Mesendoderm (in vitro differentiated cells): ENCODE measurements around the gene TLK1.

Experiments used
- DNase-seq: peaks from one replicate; pipeline ENCODE4 v3.0.0; 2013
- H2AK5ac ChIP-seq: 2 replicates; pipeline ENCODE4 v1.6.1; 2013; ENCODE audit warnings: low read length, inconsistent platforms
- H2BK120ac ChIP-seq: 2 replicates; pipeline ENCODE4 v1.6.1; 2013; ENCODE audit warnings: low read depth, mild to moderate bottlenecking, low read length, moderate library complexity, mixed read lengths
- H2BK15ac ChIP-seq: replicated peaks from 2 replicates; pipeline ENCODE4 v1.6.1; 2013; ENCODE audit warnings: low read depth, mild to moderate bottlenecking, moderate library complexity
- H2BK5ac ChIP-seq: 2 replicates; pipeline ENCODE4 v1.6.1; 2013; ENCODE audit warnings: low read length, inconsistent platforms
- H3K18ac ChIP-seq: 2 replicates; pipeline ENCODE4 v1.6.1; 2013; ENCODE audit warnings: mild to moderate bottlenecking, low read length, mixed read lengths
- H3K23ac ChIP-seq: one replicate; pipeline ENCODE4 v1.6.1; 2013; ENCODE audit warnings: low read length
- H3K27ac ChIP-seq: 2 replicates; pipeline ENCODE4 v1.5.1; 2013; ENCODE audit warnings: low read depth, mild to moderate bottlenecking, inconsistent platforms, low read length, moderate library complexity
- H3K27me3 ChIP-seq: 2 replicates; pipeline ENCODE4 v1.6.1; 2013; ENCODE audit warnings: low read length, control low read depth, mild to moderate bottlenecking, inconsistent platforms; ENCODE audit not compliant: insufficient read depth, poor library complexity
- H3K36me3 ChIP-seq: 2 replicates; pipeline ENCODE4 v1.6.1; 2013; ENCODE audit warnings: low read length, inconsistent platforms; ENCODE audit not compliant: control insufficient read depth, insufficient read depth
- H3K4ac ChIP-seq: one replicate; pipeline ENCODE4 v1.6.1; 2013; ENCODE audit warnings: low read depth, mild to moderate bottlenecking, low read length, moderate library complexity
- H3K4me1 ChIP-seq: 2 replicates; pipeline ENCODE4 v1.6.1; 2013; ENCODE audit warnings: low read depth, low read length, inconsistent platforms; ENCODE audit not compliant: control insufficient read depth
- H3K4me2 ChIP-seq: 2 replicates; pipeline ENCODE4 v1.6.1; 2013; ENCODE audit warnings: low read length
- H3K4me3 ChIP-seq: 2 replicates; pipeline ENCODE4 v1.5.1; 2013; ENCODE audit warnings: mild to moderate bottlenecking, low read length
- H3K56ac ChIP-seq: one replicate; pipeline ENCODE4 v1.6.1; 2013; ENCODE audit warnings: low read length
- H3K79me1 ChIP-seq: 2 replicates; pipeline ENCODE4 v1.6.1; 2013; ENCODE audit warnings: low read length, inconsistent platforms
- H3K79me2 ChIP-seq: 2 replicates; pipeline ENCODE4 v1.6.1; 2013; ENCODE audit warnings: mild to moderate bottlenecking, low read length; ENCODE audit not compliant: control insufficient read depth, insufficient read depth
- H3K9ac ChIP-seq: 2 replicates; pipeline ENCODE4 v1.6.1; 2013; ENCODE audit warnings: low read length, inconsistent platforms
- H4K5ac ChIP-seq: one replicate; pipeline ENCODE4 v1.6.1; 2013; ENCODE audit warnings: low read length
- H4K8ac ChIP-seq: one replicate; pipeline ENCODE4 v1.6.1; 2013; ENCODE audit warnings: low read depth, mild to moderate bottlenecking, control low read depth, low read length, moderate library complexity
- WGBS: extraction: QIAGEN DNeasy Blood & Tissue Kit; methylation state at CpG from one replicate; pipeline ENCODE4 v1.1.7; 2013; ENCODE audit warnings: low lambda C conversion rate, missing lambda C conversion rate; ENCODE audit not compliant: insufficient coverage; ENCODE audit errors: extremely low coverage; 5-methylcytosine and 5-hydroxymethylcytosine counted together

TLK1 gene

DNA sequence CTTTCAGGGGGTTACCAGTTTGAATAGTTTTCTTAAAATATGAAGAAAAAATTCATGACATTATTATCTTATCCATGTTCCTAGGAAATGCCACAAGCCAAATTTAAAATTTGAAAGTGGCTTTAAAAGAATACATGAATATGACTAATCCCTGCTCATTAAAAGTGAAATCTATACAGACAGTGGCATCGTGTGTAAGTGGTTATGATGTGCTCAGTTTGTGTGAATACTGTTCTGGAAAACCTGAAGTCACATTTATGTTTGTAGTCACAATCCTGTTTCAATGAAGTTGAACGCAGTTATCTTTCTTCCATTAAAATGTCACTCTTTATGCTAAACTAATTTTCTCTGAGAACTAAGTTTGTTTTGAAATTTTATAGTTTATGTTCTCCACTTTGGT is 155.9 kb downstream of the TLK1 start:
- no peak overlapping the region for H2BK15ac ChIP-seq
- no peak overlapping the region for H3K18ac ChIP-seq
- no peak overlapping the region for H4K8ac ChIP-seq
- H3K36me3 ChIP-seq, result peaks cover 4% of the 10 kb centered on the region
- H3K56ac ChIP-seq, result no peak overlapping the region
- H3K27ac ChIP-seq, result no peak overlapping the region
- H2BK5ac ChIP-seq, result no peak overlapping the region
- no peak overlapping the region for H2BK120ac ChIP-seq
- H4K5ac ChIP-seq, result no peak overlapping the region
- peaks cover 2% of the 10 kb centered on the region for H3K4me1 ChIP-seq
- no peak overlapping the region for H3K9ac ChIP-seq
- no CpG with 5 or more reads among the region's 2 CpGs for WGBS
- no peak for DNase-seq
- no peak overlapping the region for H3K4me2 ChIP-seq
- H3K23ac ChIP-seq, result no peak overlapping the region
- no peak overlapping the region for H2AK5ac ChIP-seq
- no peaks in the 10 kb centered on the region for H3K27me3 ChIP-seq
- no peaks in the 10 kb centered on the region for H3K79me2 ChIP-seq
- no peak overlapping the region for H3K4ac ChIP-seq
- no peaks in the 10 kb centered on the region for H3K79me1 ChIP-seq
- H3K4me3 ChIP-seq, result no peak overlapping the region

DNA sequence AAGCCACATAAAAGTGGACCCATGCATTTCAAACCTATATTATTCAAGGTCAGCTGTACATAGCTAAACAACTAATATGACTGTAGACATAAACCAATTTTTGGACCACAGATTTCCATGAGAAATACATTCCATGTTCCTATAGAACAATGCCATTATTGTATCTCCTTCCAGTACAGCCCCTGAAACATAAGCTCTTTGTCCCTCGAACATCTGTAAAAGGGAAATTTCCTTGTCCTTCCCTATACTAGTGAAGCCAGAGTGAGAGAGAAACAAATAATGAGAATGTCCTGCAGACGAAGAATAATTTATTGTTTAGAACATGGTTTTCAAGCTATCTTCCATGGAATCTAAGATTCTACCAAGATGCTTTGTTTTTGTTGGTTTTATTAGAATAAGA is 156.3 kb downstream of the TLK1 start:
- Histone ChIP-seq H3K27me3 (no peaks in the 10 kb centered on the region), H2BK120ac (no peak overlapping the region), H3K79me1 (no peaks in the 10 kb centered on the region), H2BK15ac (no peak overlapping the region), H3K79me2 (no peaks in the 10 kb centered on the region), H3K36me3 (peaks cover 4% of the 10 kb centered on the region), H4K5ac (no peak overlapping the region), H4K8ac (no peak overlapping the region), H2AK5ac (no peak overlapping the region), H3K9ac (no peak overlapping the region), H3K27ac (no peak overlapping the region), H3K4me2 (no peak overlapping the region), H3K23ac (no peak overlapping the region), H3K18ac (no peak overlapping the region), H3K4me3 (no peak overlapping the region), H3K4ac (no peak overlapping the region), H2BK5ac (no peak overlapping the region), H3K56ac (no peak overlapping the region), H3K4me1 (no peaks in the 10 kb centered on the region)
- DNase-seq, result no peak
- WGBS, result no CpG with 5 or more reads among the region's 2 CpGs

DNA sequence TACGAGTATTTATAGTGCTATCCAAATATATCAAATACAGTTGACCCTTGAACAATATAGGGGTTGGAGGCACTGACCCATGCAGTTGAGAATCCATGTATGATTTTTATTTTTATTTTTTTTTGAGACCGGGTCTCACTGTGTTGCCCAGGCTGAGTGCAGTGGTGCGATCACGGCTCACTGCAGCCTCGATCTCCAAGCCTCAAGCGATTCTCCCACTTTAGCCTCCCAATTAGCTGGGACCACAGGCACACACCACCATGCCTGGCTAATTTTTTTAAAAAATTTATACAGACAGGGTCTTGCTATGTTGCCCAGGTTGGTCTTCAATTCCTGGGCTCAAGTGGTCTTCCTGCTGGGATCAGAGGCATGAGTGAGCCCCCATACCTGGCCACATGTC is 161.0 kb downstream of the TLK1 start:
- H3K36me3 ChIP-seq, result peaks cover 2% of the 10 kb centered on the region
- H3K79me1 ChIP-seq, result no peaks in the 10 kb centered on the region
- H3K18ac ChIP-seq, result no peak overlapping the region
- H3K79me2 ChIP-seq, result no peaks in the 10 kb centered on the region
- H2AK5ac ChIP-seq, result no peak overlapping the region
- no peak overlapping the region for H3K56ac ChIP-seq
- no peak for DNase-seq
- no peak overlapping the region for H4K8ac ChIP-seq
- no peak overlapping the region for H2BK5ac ChIP-seq
- no peak overlapping the region for H3K23ac ChIP-seq
- no peak overlapping the region for H3K4me3 ChIP-seq
- no peak overlapping the region for H3K4ac ChIP-seq
- no peak overlapping the region for H2BK120ac ChIP-seq
- H2BK15ac ChIP-seq, result no peak overlapping the region
- no peaks in the 10 kb centered on the region for H3K4me1 ChIP-seq
- H3K9ac ChIP-seq, result no peak overlapping the region
- no peak overlapping the region for H4K5ac ChIP-seq
- H3K27ac ChIP-seq, result no peak overlapping the region
- H3K27me3 ChIP-seq, result no peaks in the 10 kb centered on the region
- H3K4me2 ChIP-seq, result no peak overlapping the region
- no CpG with 5 or more reads among the region's 6 CpGs for WGBS

DNA sequence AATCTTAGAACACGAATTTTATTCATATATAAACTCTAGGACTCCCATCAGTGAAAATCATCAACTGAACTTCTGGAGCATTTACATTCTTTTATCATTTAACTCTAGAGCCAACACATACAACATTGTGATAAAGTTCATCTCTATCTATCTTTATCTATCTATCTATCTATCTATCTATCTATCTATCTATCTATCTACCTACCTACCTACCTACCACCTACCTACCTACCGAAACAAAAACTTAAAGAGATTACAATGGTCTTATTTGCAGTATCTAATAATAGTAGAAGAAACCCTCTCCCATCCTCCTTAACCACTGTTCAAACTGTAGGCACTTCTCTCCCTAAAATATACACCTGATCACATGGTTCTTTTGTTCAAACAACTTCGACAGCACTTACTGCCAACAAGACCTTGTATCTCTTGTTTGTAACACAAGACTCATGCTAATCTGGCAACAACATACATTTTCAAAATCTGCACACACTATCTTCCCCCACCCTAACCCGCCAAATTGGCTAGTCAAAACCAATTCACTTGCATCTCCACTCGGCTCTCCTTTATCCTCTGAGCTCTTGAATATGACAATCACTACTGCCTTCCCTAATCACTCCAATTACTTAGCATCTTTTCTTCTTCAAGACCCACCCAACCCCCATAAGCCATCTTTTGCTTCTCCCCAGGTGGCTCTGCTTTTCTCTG is 162.6 kb downstream of the TLK1 start:
- no peak overlapping the region for H3K4ac ChIP-seq
- H3K36me3 ChIP-seq, result peaks cover 2% of the 10 kb centered on the region
- H3K9ac ChIP-seq, result no peak overlapping the region
- H3K56ac ChIP-seq, result no peak overlapping the region
- H2BK5ac ChIP-seq, result no peak overlapping the region
- H3K23ac ChIP-seq, result no peak overlapping the region
- no peak overlapping the region for H2AK5ac ChIP-seq
- no CpG with 5 or more reads among the region's 5 CpGs for WGBS
- H3K27me3 ChIP-seq, result no peaks in the 10 kb centered on the region
- no peak for DNase-seq
- no peak overlapping the region for H2BK15ac ChIP-seq
- no peak overlapping the region for H3K4me2 ChIP-seq
- no peak overlapping the region for H3K4me3 ChIP-seq
- no peak overlapping the region for H2BK120ac ChIP-seq
- no peak overlapping the region for H3K27ac ChIP-seq
- H3K4me1 ChIP-seq, result no peaks in the 10 kb centered on the region
- no peak overlapping the region for H4K8ac ChIP-seq
- H3K79me1 ChIP-seq, result no peaks in the 10 kb centered on the region
- H4K5ac ChIP-seq, result no peak overlapping the region
- no peak overlapping the region for H3K18ac ChIP-seq
- no peaks in the 10 kb centered on the region for H3K79me2 ChIP-seq

DNA sequence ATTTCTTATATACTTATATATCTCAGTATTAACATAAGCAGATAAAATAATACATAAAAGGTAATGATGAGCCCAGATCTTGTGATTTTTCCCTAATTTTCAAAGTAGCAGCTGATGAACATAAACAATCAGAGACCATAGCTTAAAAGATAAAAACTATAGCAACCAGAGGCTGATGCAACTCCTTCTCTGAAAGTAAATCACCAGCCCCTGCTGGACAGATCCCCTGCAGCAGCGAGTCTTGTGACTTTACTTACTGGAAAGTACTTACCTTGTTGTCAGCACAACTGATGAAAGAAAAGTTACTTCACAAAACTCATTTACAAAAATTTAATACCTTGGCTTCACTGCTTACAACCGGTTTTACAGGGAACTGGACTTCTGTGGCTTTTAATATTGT is 164.4 kb downstream of the TLK1 start:
- Histone ChIP-seq H2BK5ac (no peak overlapping the region), H3K23ac (no peak overlapping the region)
- no CpG with 5 or more reads among the region's 2 CpGs for WGBS

More for the DNA sequence above, 164.4 kb downstream of the TLK1 start:
- DNase-seq, result no peak
- H4K5ac ChIP-seq, result no peak overlapping the region
- H2BK120ac ChIP-seq, result no peak overlapping the region
- no peak overlapping the region for H3K4me2 ChIP-seq
- no peak overlapping the region for H2BK15ac ChIP-seq
- H3K9ac ChIP-seq, result no peak overlapping the region
- no peak overlapping the region for H2AK5ac ChIP-seq
- no peak overlapping the region for H4K8ac ChIP-seq
- no peak overlapping the region for H3K4me3 ChIP-seq
- no peaks in the 10 kb centered on the region for H3K79me1 ChIP-seq
- H3K27me3 ChIP-seq, result no peaks in the 10 kb centered on the region
- no peak overlapping the region for H3K18ac ChIP-seq
- no peaks in the 10 kb centered on the region for H3K4me1 ChIP-seq
- no peak overlapping the region for H3K56ac ChIP-seq
- no peaks in the 10 kb centered on the region for H3K79me2 ChIP-seq
- H3K27ac ChIP-seq, result no peak overlapping the region
- peaks cover 2% of the 10 kb centered on the region for H3K36me3 ChIP-seq
- no peak overlapping the region for H3K4ac ChIP-seq
